Right lobe of liver (tissue), 4 donors: ENCODE results near the gene ARFGAP3.

Source experiments
- CTCF ChIP-seq, 4 donors: fragments of 200-600 bp in 3 of 4; fragments of 450-650 bp in 1 of 4; IDR thresholded peaks; one replicate each; pipeline versions ENCODE4 v1.5.1 to v1.8.0; 2016 to 2022; ENCODE audit warnings: antibody characterized with exemption in 4 of 4, mild to moderate bottlenecking in 2 of 4
- POLR2A ChIP-seq: fragments of 450-650 bp; IDR thresholded peaks from one replicate; pipeline ENCODE4 v1.6.1; 2017; ENCODE audit warnings: antibody characterized with exemption, mild to moderate bottlenecking
- donor health status: DM: no; HTN: no; CAD: no.
- donor health status: DM: no; HTN: no; CAD: no.
- donor health status: DM: no; HTN: yes; CAD: no.

- TF ChIP-seq CTCF (IDR thresholded peaks at IDR 0.05) (peak in 1 of 4 donors; percentile 4), POLR2A (no peak)
Measured at GRCh38 chr22:42880815-42881214, 23.7 kb upstream of the ARFGAP3 start.
